Measurements from ENCODE around the gene SFXN4. TPM values are rescaled to one million over a fixed set of nuclear protein-coding genes. Genes with fewer than 3 reads are reported as not detected.

The SFXN4 gene
- total RNA-seq, 2 experiments from 2014 or later: 27.8 to 46.4 TPM

GRCh38 chr10:119206603-119207365 lies 41.3 kb upstream of the SFXN4 start:
- BruUV-seq (replicated peaks): no TSS peak
- ChIA-PET POLR2A (interaction anchor here (0.5 to 2.5 kb wide), 12 partner anchors 42 to 336 kb away, joined by 3 to 13 read pairs (median 3); partner anchors contain the start of genes RGS10 and SFXN4), CTCF (ENCODE audit: unreplicated experiment) (interaction anchor here (0.6 to 1.1 kb wide), 7 partner anchors 77 to 271 kb away, joined by 3 to 6 read pairs (median 3); no protein-coding TSS in a partner anchor)
- Histone ChIP-seq H3K36me3 (ENCODE audit: insufficient read depth, low read length) (no peaks in the 10 kb centered on the region), H3K4me1 (ENCODE audit: insufficient read depth, low read length, poor library complexity, severe bottlenecking) (peaks cover 28% of the 10 kb centered on the region), H3K4me3 (ENCODE audit: low read depth, low read length, poor library complexity, severe bottlenecking) (peak overlapping the region; percentile 75), H3K9me3 (ENCODE audit: low read length) (no peaks in the 10 kb centered on the region), H3K79me2 (ENCODE audit: insufficient read depth, low read depth, low read length) (no peaks in the 10 kb centered on the region), H3K4me2 (ENCODE audit: low read length) (peak overlapping the region; percentile 86), H3K9me2 (ENCODE audit: insufficient read depth, low read length) (no peaks in the 10 kb centered on the region), H3K27ac (ENCODE audit: low read depth, low read length, poor library complexity, severe bottlenecking) (peak overlapping the region; percentile 69), H2AFZ (ENCODE audit: low read length) (peak overlapping the region; percentile 76), H4K20me1 (ENCODE audit: insufficient read depth, low read length) (no peaks in the 10 kb centered on the region)
- intact Hi-C loops (cut with micrococcal nuclease; ENCODE audit: unreplicated experiment): loop anchor here (1.0 to 5.0 kb wide), 8 partner anchors 100 to 390 kb away; partner anchors contain the start of gene TIAL1
- peak; percentile 87 for TF ChIP-seq CTCF (conservative IDR thresholded peaks at IDR 0.05; ENCODE audit: low read length)
- no peak for TF ChIP-seq EZH2phosphoT487 (IDR thresholded peaks at IDR 0.05; ENCODE audit: borderline replicate concordance, low read depth, low read length)
- DNase-seq (ENCODE audit: low spot score): peak; percentile 84

GRCh38 chr10:119205894-119206602 lies 40.5 kb upstream of the SFXN4 start:
- TF ChIP-seq EZH2phosphoT487 (IDR thresholded peaks at IDR 0.05; ENCODE audit: borderline replicate concordance, low read depth, low read length) (no peak), CTCF (conservative IDR thresholded peaks at IDR 0.05; ENCODE audit: low read length) (no peak)
- intact Hi-C loops (cut with micrococcal nuclease; ENCODE audit: unreplicated experiment): loop anchor here (1.0 to 5.0 kb wide), 7 partner anchors 100 to 391 kb away; partner anchors contain the start of gene TIAL1
- no peaks in the 10 kb centered on the region for H3K36me3 ChIP-seq (ENCODE audit: insufficient read depth, low read length)
- peak; percentile 80 for DNase-seq (ENCODE audit: low spot score)
- H2AFZ ChIP-seq (ENCODE audit: low read length): peak overlapping the region; percentile 76
- H3K4me3 ChIP-seq (ENCODE audit: low read depth, low read length, poor library complexity, severe bottlenecking): peak overlapping the region; percentile 75
- H3K9me2 ChIP-seq (ENCODE audit: insufficient read depth, low read length): no peaks in the 10 kb centered on the region
- ChIA-PET CTCF (ENCODE audit: unreplicated experiment) (interaction anchor here (0.6 to 1.1 kb wide), 6 partner anchors 78 to 240 kb away, joined by 3 to 7 read pairs (median 4); no protein-coding TSS in a partner anchor), POLR2A (interaction anchor here (0.5 to 2.5 kb wide), 6 partner anchors 41 to 273 kb away, joined by 3 to 13 read pairs (median 3); partner anchors contain the start of gene SFXN4)
- H3K4me2 ChIP-seq (ENCODE audit: low read length): peak overlapping the region; percentile 86
- TSS peak; percentile 88 for BruUV-seq (replicated peaks)
- no peaks in the 10 kb centered on the region for H3K9me3 ChIP-seq (ENCODE audit: low read length)
- H3K4me1 ChIP-seq (ENCODE audit: insufficient read depth, low read length, poor library complexity, severe bottlenecking): peaks cover 28% of the 10 kb centered on the region
- no peaks in the 10 kb centered on the region for H3K79me2 ChIP-seq (ENCODE audit: insufficient read depth, low read depth, low read length)
- H4K20me1 ChIP-seq (ENCODE audit: insufficient read depth, low read length): no peaks in the 10 kb centered on the region
- H3K27ac ChIP-seq (ENCODE audit: low read depth, low read length, poor library complexity, severe bottlenecking): peak overlapping the region; percentile 69

Data from OCI-LY7 (cell line).